Spleen (tissue), 11 donors: Measurements from ENCODE around the gene DBF4B. TPM values are rescaled to one million over a fixed set of nuclear protein-coding genes. Genes with fewer than 3 reads are reported as not detected.

ENCODE experiments used
- DNase-seq: peaks from one replicate; pipeline ENCODE4 v3.0.0-alpha.2; 2020
- H3K27ac ChIP-seq, 8 donors: fragments of 200-600 bp; sonication (generic) in 7 of 8; 1 replicate in 4 of 8; 2 replicates in 4 of 8; pipeline versions ENCODE4 v1.5.0 to v1.8.0; 2016 to 2021; ENCODE audit warnings: inconsistent platforms in 4 of 8, mild to moderate bottlenecking in 4 of 8, moderate library complexity in 1 of 8
- H3K27me3 ChIP-seq, 7 donors: fragments of 200-600 bp; sonication (generic) in 6 of 7; replicated peaks in 1 of 7; 1 replicate in 4 of 7; 2 replicates in 3 of 7; pipeline versions ENCODE4 v1.5.0 to v1.8.0; 2016 to 2021; ENCODE audit warnings: inconsistent platforms in 3 of 7, mild to moderate bottlenecking in 1 of 7
- H3K36me3 ChIP-seq, 6 donors: fragments of 200-600 bp; sonication (generic) in 5 of 6; 1 replicate in 4 of 6; 2 replicates in 2 of 6; pipeline versions ENCODE4 v1.5.0 to v1.8.0; 2016 to 2021; ENCODE audit warnings: inconsistent platforms in 2 of 6
- H3K4me1 ChIP-seq, 6 donors: fragments of 200-600 bp; sonication (generic) in 5 of 6; 1 replicate in 3 of 6; 2 replicates in 3 of 6; pipeline versions ENCODE4 v1.5.0 to v1.8.0; 2016 to 2021; ENCODE audit warnings: inconsistent platforms in 3 of 6
- H3K4me3 ChIP-seq, 8 donors: fragments of 200-600 bp; sonication (generic) in 7 of 8; 1 replicate in 4 of 8; 2 replicates in 4 of 8; pipeline versions ENCODE4 v1.5.0 to v1.8.0; 2016 to 2021; ENCODE audit warnings: inconsistent platforms in 4 of 8, mild to moderate bottlenecking in 4 of 8, moderate library complexity in 2 of 8
- H3K9me3 ChIP-seq, 8 donors: fragments of 200-600 bp; sonication (generic) in 7 of 8; 1 replicate in 4 of 8; 2 replicates in 4 of 8; pipeline versions ENCODE4 v1.5.0 to v1.8.0; 2016 to 2021; ENCODE audit warnings: inconsistent platforms in 4 of 8
- CTCF ChIP-seq, 11 experiments: fragments of 200-600 bp in 7 of 11; fragments of 450-650 bp in 4 of 11; sonication (generic) in 4 of 11; IDR thresholded peaks in 8 of 11; conservative IDR thresholded peaks in 3 of 11; 1 replicate in 7 of 11; 2 replicates in 4 of 11; pipeline versions ENCODE4 v1.4.0 to v1.8.0; 2016 to 2021; ENCODE audit warnings: antibody characterized with exemption in 11 of 11, inconsistent platforms in 4 of 11, mild to moderate bottlenecking in 1 of 11
- POLR2A ChIP-seq, 3 donors: fragments of 450-650 bp; IDR thresholded peaks; one replicate each; pipeline ENCODE4 v1.5.1; 2017; ENCODE audit warnings: antibody characterized with exemption in 3 of 3, mild to moderate bottlenecking in 1 of 3
- POLR2AphosphoS5 ChIP-seq, 3 donors: sonication (generic); formaldehyde crosslinking; IDR thresholded peaks; one replicate each; pipeline ENCODE4 v1.5.1; 2017; ENCODE audit warnings: antibody characterized with exemption in 3 of 3
- WGBS, 5 donors: extraction: QIAGEN DNeasy Blood & Tissue Kit in 3 of 5; methylation state at CpG; one replicate each; pipeline versions ENCODE4 v1.1.5 to v1.1.7; 2013 to 2018; 5-methylcytosine and 5-hydroxymethylcytosine counted together
- intact Hi-C: fragments of 100-400 bp; cut with DNase I; formaldehyde crosslinking; loops from one replicate; pipeline ENCODE4 v1.15.0; 2023; ENCODE audit warnings: low total_unique reads
- polyA plus RNA-seq, 3 donors: library from polyadenylated mRNA; stranded (reverse); fragments of 200-250 nt; gene quantifications; one replicate each; pipeline ENCODE4 v1.2.1, GENCODE V29; 2013
- small RNA-seq, 4 donors: library from RNA; depleted of rRNA; stranded (forward); fragments of <200 nt; gene quantifications; one replicate each; pipeline ENCODE3, GENCODE V24; 2016
- total RNA-seq, 7 donors: library from RNA; depleted of rRNA in 3 of 7; stranded (reverse); fragments of >200 nt in 3 of 7; fragmentation: NEBNext Ultra II Directional in 4 of 7; extraction: Animal tissue kit (Norgen Biotek cat#: 25700) in 4 of 7; gene quantifications; one replicate each; pipeline versions ENCODE4 v1.1.0 to v1.2.1, GENCODE V29; 2016 to 2021
- donor health status: healthy with polysubstance abuse.
- donor health status: DM: no; HTN: no; CAD: no; lungs with moderate emphysema.
- donor health status: DM: no; HTN: no; CAD: no.
- donor health status: Bipolar disorder and iron deficiency.
- donor health status: healthy.
- donor health status: DM: no; HTN: no; CAD: no.
- donor health status: DM: yes; HTN: yes; CAD: no.

Gene DBF4B
- total and polyA plus RNA-seq, 10 donors = 2.0 to 11.2 (median 7.0) TPM

- Histone ChIP-seq H3K27me3 (no peaks in the 10 kb centered on the region), H3K27ac (no peak overlapping the region), H3K4me1 (peaks cover 0 to 11% (median 4%) of the 10 kb centered on the region in 6 donors), H3K36me3 (no peaks in the 10 kb centered on the region), H3K9me3 (no peaks in the 10 kb centered on the region), H3K4me3 (no peak overlapping the region)
- TF ChIP-seq CTCF (IDR thresholded peaks at IDR 0.05 in 8 of 11, conservative IDR thresholded peaks at IDR 0.05 in 3 of 11) (no peak), POLR2A (IDR thresholded peaks at IDR 0.05) (no peak), POLR2AphosphoS5 (IDR thresholded peaks at IDR 0.05) (no peak)
- no peak for DNase-seq
- intact Hi-C loops = no loop called here
- WGBS, 5 donors = 72 to 87% (median 86%) methylated on average over 10 of the region's 10 CpGs
These were observed 87.5 kb downstream of the DBF4B start for GRCh38 chr17:44795928-44796327.

DNA sequence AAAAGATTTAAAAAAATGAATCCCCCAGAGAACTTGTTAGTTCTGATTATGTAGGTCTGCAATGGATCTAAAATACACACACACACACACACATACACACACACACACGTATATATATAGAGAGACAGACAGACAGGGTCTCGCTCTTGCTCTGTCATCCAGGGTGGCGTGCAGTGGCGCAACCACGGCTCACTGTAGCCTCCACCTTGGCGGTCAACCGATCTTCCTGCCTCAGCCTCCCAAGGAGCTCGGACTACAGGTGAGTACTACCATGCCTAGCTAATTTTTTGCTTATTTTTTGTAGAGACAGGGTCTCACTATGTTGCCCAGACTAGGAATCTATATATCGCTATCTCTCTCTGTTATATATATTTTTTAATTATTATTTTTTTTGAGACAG lies 88.3 kb downstream of the DBF4B start:
- intact Hi-C loops = no loop called here
- no peak for TF ChIP-seq CTCF (IDR thresholded peaks at IDR 0.05 in 8 of 11, conservative IDR thresholded peaks at IDR 0.05 in 3 of 11)
- TF ChIP-seq POLR2AphosphoS5 (IDR thresholded peaks at IDR 0.05) = no peak
- TF ChIP-seq POLR2A (IDR thresholded peaks at IDR 0.05) = no peak
- H3K36me3 ChIP-seq = no peaks in the 10 kb centered on the region
- H3K27me3 ChIP-seq = no peaks in the 10 kb centered on the region
- no peak overlapping the region for H3K27ac ChIP-seq
- H3K4me3 ChIP-seq = no peak overlapping the region
- H3K4me1 ChIP-seq = peaks cover 0 to 11% (median 4%) of the 10 kb centered on the region in 6 donors
- DNase-seq = no peak
- H3K9me3 ChIP-seq = no peaks in the 10 kb centered on the region
- 92 to 95% (median 92%) methylated on average over 9 of the region's 9 CpGs for WGBS, 5 donors

GRCh38 chr17:44797802-44798201 lies 89.3 kb downstream of the DBF4B start:
- Histone ChIP-seq H3K27ac (no peak overlapping the region), H3K4me1 (peaks cover 0 to 11% (median 4%) of the 10 kb centered on the region in 6 donors), H3K4me3 (no peak overlapping the region), H3K27me3 (no peaks in the 10 kb centered on the region), H3K36me3 (no peaks in the 10 kb centered on the region), H3K9me3 (no peaks in the 10 kb centered on the region)
- intact Hi-C loops = no loop called here
- no peak for DNase-seq
- TF ChIP-seq POLR2A (IDR thresholded peaks at IDR 0.05) (no peak), POLR2AphosphoS5 (IDR thresholded peaks at IDR 0.05) (no peak), CTCF (IDR thresholded peaks at IDR 0.05 in 8 of 11, conservative IDR thresholded peaks at IDR 0.05 in 3 of 11) (no peak)
- WGBS, 5 donors = 89 to 93% (median 90%) methylated on average over 9 to 11 of the region's 11 CpGs

- no peak for TF ChIP-seq POLR2A (IDR thresholded peaks at IDR 0.05)
- TF ChIP-seq CTCF (IDR thresholded peaks at IDR 0.05 in 8 of 11, conservative IDR thresholded peaks at IDR 0.05 in 3 of 11) = no peak
- TF ChIP-seq POLR2AphosphoS5 (IDR thresholded peaks at IDR 0.05) = no peak
- Histone ChIP-seq H3K27me3 (no peaks in the 10 kb centered on the region), H3K9me3 (no peaks in the 10 kb centered on the region), H3K27ac (no peak overlapping the region), H3K4me3 (no peak overlapping the region), H3K4me1 (peaks cover 0 to 11% (median 4%) of the 10 kb centered on the region in 6 donors), H3K36me3 (no peaks in the 10 kb centered on the region)
- WGBS, 5 donors = 61 to 73% (median 67%) methylated on average over 2 of the region's 2 CpGs
- DNase-seq = no peak
- intact Hi-C loops = no loop called here
These were observed 89.9 kb downstream of the DBF4B start for GRCh38 chr17:44798356-44798755.

Small RNA genes lying within 50 kb of the gene (small RNA-seq; reads per million reads assigned to genes)
- gene RN7SL819P = 0 reads per million in 4 donors

Other genes with a start within 250 kb of the DBF4B start
- gene GPATCH8, start 205.3 kb upstream of the DBF4B start, total RNA-seq = 10 to 100 TPM; 48.4 to 66.3 (median 60.5) TPM
- gene GPATCH8, start 205.3 kb upstream of the DBF4B start, polyA plus RNA-seq = 1 to 10 TPM; 4.8 to 9.1 (median 5.3) TPM
- 1 to 10 TPM; 1.2 to 6.0 (median 3.1) TPM for gene FZD2, start 151.2 kb upstream of the DBF4B start, total RNA-seq
- gene FZD2, start 151.2 kb upstream of the DBF4B start, polyA plus RNA-seq = 1 to 10 TPM; 2.0 to 3.8 (median 2.2) TPM
- under 1 TPM in 1 of 7 donors, not detected in 6; 0.17 TPM for gene MEIOC, start 52.2 kb upstream of the DBF4B start, total RNA-seq
- under 1 TPM in 2 of 3 donors, not detected in 1; 0.04 to 0.06 TPM for gene MEIOC, start 52.2 kb upstream of the DBF4B start, polyA plus RNA-seq
- gene CCDC43, start 18.9 kb upstream of the DBF4B start, total RNA-seq = 10 to 100 TPM; 14.3 to 19.9 (median 18.4) TPM
- gene CCDC43, start 18.9 kb upstream of the DBF4B start, polyA plus RNA-seq = 10 to 100 TPM in 2 of 3 donors, 1 to 10 TPM in 1; 9.7 to 13.4 (median 11.5) TPM
- under 1 TPM in 6 of 7 donors, not detected in 1; 0.10 to 0.79 (median 0.47) TPM for gene ADAM11, start 50.3 kb downstream of the DBF4B start, total RNA-seq
- under 1 TPM; 0.22 to 0.29 (median 0.26) TPM for gene ADAM11, start 50.3 kb downstream of the DBF4B start, polyA plus RNA-seq
- 1 to 10 TPM in 4 of 7 donors, under 1 TPM in 3; 0.43 to 1.8 (median 1.1) TPM for gene GJC1, start 121.6 kb downstream of the DBF4B start, total RNA-seq
- gene GJC1, start 121.6 kb downstream of the DBF4B start, polyA plus RNA-seq = under 1 TPM; 0.41 to 0.86 (median 0.80) TPM
- not detected for gene HIGD1B, start 139.2 kb downstream of the DBF4B start, total RNA-seq
- gene HIGD1B, start 139.2 kb downstream of the DBF4B start, polyA plus RNA-seq = 1 to 10 TPM in 1 of 3 donors, under 1 TPM in 1, not detected in 1; 0.38 to 1.7 TPM
- gene EFTUD2, start 190.8 kb downstream of the DBF4B start, total RNA-seq = 100 to 1,000 TPM in 6 of 7 donors, 10 to 100 TPM in 1; 77.4 to 140 (median 104) TPM
- 10 to 100 TPM; 39.0 to 44.0 (median 43.6) TPM for gene EFTUD2, start 190.8 kb downstream of the DBF4B start, polyA plus RNA-seq
- 1 to 10 TPM in 1 of 7 donors, under 1 TPM in 2, not detected in 4; 0.41 to 1.7 (median 0.54) TPM for gene GFAP, start 206.8 kb downstream of the DBF4B start, total RNA-seq
- gene GFAP, start 206.8 kb downstream of the DBF4B start, polyA plus RNA-seq = under 1 TPM in 2 of 3 donors, not detected in 1; 0.32 to 0.61 TPM
- 1 to 10 TPM; 1.1 to 5.8 (median 4.4) TPM for gene KIF18B, start 239.1 kb downstream of the DBF4B start, total RNA-seq
- gene KIF18B, start 239.1 kb downstream of the DBF4B start, polyA plus RNA-seq = 1 to 10 TPM in 2 of 3 donors, under 1 TPM in 1; 0.26 to 1.5 (median 1.2) TPM